Esophagus muscularis mucosa (tissue), 4 donors: ENCODE data around the gene APOB. TPM values are rescaled to one million over a fixed set of nuclear protein-coding genes. Genes with fewer than 3 reads are reported as not detected.

Experiments used
- DNase-seq: peaks from one replicate; pipeline ENCODE4 v3.0.0-alpha.2; 2017; ENCODE audit errors: extremely low spot score
- H3K27ac ChIP-seq, 4 donors: fragments of 200-600 bp; sonication (generic); replicated peaks in 1 of 4; 1 replicate in 3 of 4; 2 replicates in 1 of 4; pipeline ENCODE4 v1.5.1; 2016 to 2019; ENCODE audit warnings: mild to moderate bottlenecking in 1 of 4
- H3K27me3 ChIP-seq, 4 donors: fragments of 200-600 bp; sonication (generic); one replicate each; pipeline versions ENCODE4 v1.5.1 to v1.6.0; 2016 to 2019
- H3K36me3 ChIP-seq, 4 donors: fragments of 200-600 bp; sonication (generic); one replicate each; pipeline ENCODE4 v1.5.1; 2016 to 2019
- H3K4me1 ChIP-seq, 4 donors: fragments of 200-600 bp; sonication (generic); one replicate each; pipeline ENCODE4 v1.5.1; 2016 to 2019
- H3K4me3 ChIP-seq, 4 donors: fragments of 200-600 bp; sonication (generic); 1 replicate in 2 of 4; 2 replicates in 2 of 4; pipeline ENCODE4 v1.5.1; 2016 to 2019; ENCODE audit warnings: mild to moderate bottlenecking in 4 of 4, moderate library complexity in 1 of 4
- H3K9me3 ChIP-seq, 4 donors: fragments of 200-600 bp; sonication (generic); 1 replicate in 3 of 4; 2 replicates in 1 of 4; pipeline ENCODE4 v1.5.1; 2016 to 2019
- EP300 ChIP-seq: sonication (generic); formaldehyde crosslinking; IDR thresholded peaks from one replicate; pipeline ENCODE4 v1.6.1; 2017; ENCODE audit warnings: antibody characterized with exemption
- POLR2A ChIP-seq: fragments of 450-650 bp; IDR thresholded peaks from one replicate; pipeline ENCODE4 v1.6.1; 2017; ENCODE audit warnings: antibody characterized with exemption, moderate library complexity, mild to moderate bottlenecking, low read depth
- POLR2AphosphoS5 ChIP-seq, 2 donors: sonication (generic); formaldehyde crosslinking; IDR thresholded peaks; one replicate each; pipeline ENCODE4 v1.6.1; 2017; ENCODE audit warnings: antibody characterized with exemption in 2 of 2
- WGBS: methylation state at CpG from one replicate; pipeline ENCODE4 v1.1.5; 2018; 5-methylcytosine and 5-hydroxymethylcytosine counted together
- intact Hi-C: fragments of 100-400 bp; cut with DNase I; formaldehyde crosslinking; loops from one replicate; pipeline ENCODE4 v1.15.1; 2023
- total RNA-seq, 4 donors: library from RNA; depleted of rRNA; stranded (reverse); fragments of >200 nt; gene quantifications; one replicate each; pipeline versions ENCODE4 v1.1.0 to v1.2.1, GENCODE V29; 2016
- TF ChIP-seq, protein P1 (sequence below), 3 experiments: fragments of 200-600 bp in 2 of 3; fragments of 450-650 bp in 1 of 3; sonication (generic) in 2 of 3; IDR thresholded peaks; one replicate each; pipeline ENCODE4 v1.5.1; 2017 to 2019; ENCODE audit warnings: antibody characterized with exemption in 3 of 3, mild to moderate bottlenecking in 2 of 3, moderate library complexity in 1 of 3

APOB gene
- total RNA-seq, 4 donors from 2014 or later = 0.83 to 4.4 (median 2.0) TPM

DNA sequence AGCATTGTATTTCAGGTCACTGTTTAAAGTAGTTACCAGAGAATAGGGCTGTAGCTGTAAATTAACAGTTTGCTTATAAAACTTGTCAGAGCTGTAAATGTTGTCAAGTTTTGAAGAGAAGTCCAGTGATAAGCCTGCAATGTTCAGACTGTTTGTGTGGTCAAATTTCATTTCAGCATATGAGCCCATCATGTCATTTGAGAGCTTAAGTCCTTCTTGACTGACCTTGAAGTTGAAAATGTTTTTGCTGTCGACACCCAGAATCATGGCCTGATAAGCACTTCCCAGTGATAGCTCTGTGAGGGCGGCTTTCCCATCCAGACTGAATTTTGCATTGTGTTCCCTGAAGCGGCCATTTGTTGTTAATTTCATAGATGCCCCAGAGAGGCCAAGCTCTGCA is 32.4 kb downstream of the APOB start:
- no peaks in the 10 kb centered on the region for H3K4me1 ChIP-seq
- H3K27ac ChIP-seq = no peak overlapping the region
- no peaks in the 10 kb centered on the region for H3K27me3 ChIP-seq
- WGBS = 100% methylated on average over 3 of the region's 3 CpGs
- intact Hi-C loops = no loop called here
- TF ChIP-seq, protein P1, sequence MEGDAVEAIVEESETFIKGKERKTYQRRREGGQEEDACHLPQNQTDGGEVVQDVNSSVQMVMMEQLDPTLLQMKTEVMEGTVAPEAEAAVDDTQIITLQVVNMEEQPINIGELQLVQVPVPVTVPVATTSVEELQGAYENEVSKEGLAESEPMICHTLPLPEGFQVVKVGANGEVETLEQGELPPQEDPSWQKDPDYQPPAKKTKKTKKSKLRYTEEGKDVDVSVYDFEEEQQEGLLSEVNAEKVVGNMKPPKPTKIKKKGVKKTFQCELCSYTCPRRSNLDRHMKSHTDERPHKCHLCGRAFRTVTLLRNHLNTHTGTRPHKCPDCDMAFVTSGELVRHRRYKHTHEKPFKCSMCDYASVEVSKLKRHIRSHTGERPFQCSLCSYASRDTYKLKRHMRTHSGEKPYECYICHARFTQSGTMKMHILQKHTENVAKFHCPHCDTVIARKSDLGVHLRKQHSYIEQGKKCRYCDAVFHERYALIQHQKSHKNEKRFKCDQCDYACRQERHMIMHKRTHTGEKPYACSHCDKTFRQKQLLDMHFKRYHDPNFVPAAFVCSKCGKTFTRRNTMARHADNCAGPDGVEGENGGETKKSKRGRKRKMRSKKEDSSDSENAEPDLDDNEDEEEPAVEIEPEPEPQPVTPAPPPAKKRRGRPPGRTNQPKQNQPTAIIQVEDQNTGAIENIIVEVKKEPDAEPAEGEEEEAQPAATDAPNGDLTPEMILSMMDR (IDR thresholded peaks at IDR 0.05) = no peak
- no peak for TF ChIP-seq EP300
- TF ChIP-seq POLR2A = no peak
- no peak for TF ChIP-seq POLR2AphosphoS5 (IDR thresholded peaks at IDR 0.05)
- H3K36me3 ChIP-seq = peaks cover 0 to 41% (median 0%) of the 10 kb centered on the region in 4 donors
- no peak overlapping the region for H3K4me3 ChIP-seq
- DNase-seq = no peak
- H3K9me3 ChIP-seq = no peaks in the 10 kb centered on the region

DNA sequence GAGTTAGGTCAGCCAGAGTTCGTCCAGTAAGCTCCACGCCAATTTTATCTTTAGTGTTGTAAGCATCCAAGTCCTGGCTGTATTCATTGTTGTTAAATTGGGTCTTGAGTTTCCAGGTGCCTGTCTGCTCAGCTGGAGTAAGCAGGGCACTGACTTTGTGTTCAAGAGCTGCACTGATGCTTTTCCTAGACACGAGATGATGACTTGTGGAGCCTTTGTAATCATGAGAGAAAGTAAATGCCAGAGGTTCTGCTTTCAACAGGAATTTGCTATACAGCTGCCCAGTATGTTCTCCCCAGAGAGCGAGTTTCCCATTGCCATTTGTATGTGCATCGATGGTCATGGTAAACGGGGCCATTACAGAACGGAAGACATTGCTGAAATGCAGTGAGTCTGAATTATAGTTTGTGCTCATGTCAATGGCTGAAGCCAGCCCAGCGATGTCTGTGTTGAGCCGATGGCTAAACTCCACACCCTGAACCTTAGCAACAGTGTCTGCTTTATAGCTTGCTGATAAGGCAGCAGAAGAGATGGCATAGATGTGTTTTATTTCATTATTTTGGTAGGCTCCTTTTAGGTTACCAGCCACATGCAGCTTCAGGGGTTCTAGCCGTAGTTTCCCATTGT is 32.9 kb downstream of the APOB start:
- no peak for DNase-seq
- H3K27ac ChIP-seq = no peak overlapping the region
- intact Hi-C loops = no loop called here

DNA sequence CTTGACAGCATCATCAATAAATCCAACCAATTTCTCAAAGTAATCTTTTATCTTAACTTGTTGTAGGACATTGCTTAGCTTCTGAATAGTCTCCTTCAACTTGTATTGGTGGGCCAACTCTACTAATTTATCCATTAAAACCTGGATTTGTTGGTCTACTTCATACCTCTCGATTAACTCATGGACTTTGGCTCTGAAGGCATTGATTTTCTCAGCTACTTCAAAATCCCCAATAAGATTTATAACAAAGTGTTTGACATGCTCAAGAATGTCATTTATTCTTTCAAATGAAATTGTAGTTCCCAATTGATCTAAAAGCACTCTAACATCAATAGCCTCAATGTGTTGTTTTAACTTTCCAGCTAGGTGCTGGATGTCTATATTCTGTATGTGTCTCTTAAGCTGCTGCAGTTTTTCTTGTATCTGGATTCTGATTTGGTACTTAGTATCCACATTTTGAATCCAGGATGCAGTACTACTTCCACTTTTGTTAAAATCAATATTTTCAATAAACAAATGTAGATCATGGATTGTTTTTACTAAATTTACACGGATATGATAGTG is 34.1 kb downstream of the APOB start:
- Histone ChIP-seq H3K36me3 (peaks cover 0 to 33% (median 0%) of the 10 kb centered on the region in 4 donors), H3K9me3 (no peaks in the 10 kb centered on the region), H3K4me1 (no peaks in the 10 kb centered on the region), H3K4me3 (no peak overlapping the region), H3K27me3 (no peaks in the 10 kb centered on the region), H3K27ac (no peak overlapping the region)
- 78% methylated on average over 2 of the region's 2 CpGs for WGBS
- TF ChIP-seq POLR2A = no peak
- TF ChIP-seq, protein P1 (IDR thresholded peaks at IDR 0.05) = no peak
- no peak for TF ChIP-seq POLR2AphosphoS5 (IDR thresholded peaks at IDR 0.05)
- no peak for TF ChIP-seq EP300
- DNase-seq = no peak
- intact Hi-C loops = no loop called here

More for the DNA sequence above, 32.9 kb downstream of the APOB start:
- Histone ChIP-seq H3K9me3 (no peaks in the 10 kb centered on the region), H3K4me1 (no peaks in the 10 kb centered on the region), H3K36me3 (peaks cover 0 to 41% (median 0%) of the 10 kb centered on the region in 4 donors), H3K4me3 (no peak overlapping the region), H3K27me3 (no peaks in the 10 kb centered on the region)
- 78% methylated on average over 10 of the region's 10 CpGs for whole genome bisulfite sequencing
- TF ChIP-seq, protein P1 (IDR thresholded peaks at IDR 0.05) = no peak
- no peak for TF ChIP-seq EP300
- no peak for TF ChIP-seq POLR2A
- TF ChIP-seq POLR2AphosphoS5 (IDR thresholded peaks at IDR 0.05) = no peak

DNA sequence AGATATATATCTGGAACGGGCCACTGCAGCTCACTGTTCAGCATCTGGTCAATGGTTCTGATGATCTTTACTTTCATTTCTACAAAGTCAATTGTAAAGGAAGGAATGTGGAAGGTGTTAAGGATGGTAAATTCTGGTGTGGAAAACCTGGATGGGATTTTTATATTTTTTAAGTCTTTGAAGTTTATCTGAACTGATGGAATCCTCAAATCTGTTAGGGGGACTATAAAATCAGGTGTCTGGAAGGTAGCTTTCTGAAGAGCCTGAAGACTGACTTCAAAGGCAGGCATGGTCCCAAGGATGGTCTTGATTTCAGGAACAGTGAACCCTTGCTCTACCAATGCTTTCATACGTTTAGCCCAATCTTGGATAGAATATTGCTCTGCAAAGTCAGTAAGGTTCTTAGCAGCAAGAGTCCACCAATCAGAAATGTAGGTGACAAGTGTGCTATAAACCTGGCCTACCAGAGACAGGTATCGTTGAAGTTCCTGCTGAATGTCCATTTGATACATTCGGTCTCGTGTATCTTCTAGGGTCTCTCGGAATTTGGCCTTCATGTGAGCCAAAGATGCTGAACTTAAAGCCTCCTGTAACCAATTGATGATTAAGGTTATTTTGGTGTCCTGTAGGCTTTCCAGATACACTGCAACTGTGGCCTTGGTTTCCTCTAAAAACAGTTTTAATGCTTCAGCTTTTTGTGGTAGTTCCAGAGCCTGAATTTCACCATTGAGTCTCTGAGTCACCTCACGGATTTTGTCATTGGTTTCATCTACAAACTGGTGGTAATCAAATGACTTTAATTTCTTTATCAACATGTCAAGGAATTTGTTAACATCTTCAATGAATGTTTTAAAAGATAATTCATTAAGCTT is 34.8 kb downstream of the APOB start:
- Histone ChIP-seq H3K4me3 (no peak overlapping the region), H3K4me1 (no peaks in the 10 kb centered on the region), H3K27ac (no peak overlapping the region), H3K27me3 (no peaks in the 10 kb centered on the region), H3K9me3 (no peaks in the 10 kb centered on the region), H3K36me3 (peaks cover 0 to 29% (median 0%) of the 10 kb centered on the region in 4 donors)
- no peak for TF ChIP-seq POLR2AphosphoS5 (IDR thresholded peaks at IDR 0.05)
- no peak for TF ChIP-seq POLR2A
- TF ChIP-seq, protein P1 (IDR thresholded peaks at IDR 0.05) = no peak
- TF ChIP-seq EP300 = no peak
- no peak for DNase-seq
- intact Hi-C loops = no loop called here
- 86% methylated on average over 6 of the region's 7 CpGs for WGBS
